ENCODE data around the gene ATG9B. TPM values are rescaled to one million over a fixed set of nuclear protein-coding genes. Genes with fewer than 3 reads are reported as not detected.

The ATG9B gene
- total and polyA plus RNA-seq, 9 of the 15 experiments (the other 6 are each of a cell fraction or from before 2014, with no cell fraction given): 0.29 to 8.0 (median 2.1) TPM

- TF ChIP-seq SAFB (IDR thresholded peaks at IDR 0.05; ENCODE audit: borderline replicate concordance, low read depth, low read length): peak; percentile 57; the same call in 1 of the 2 replicates
- TF ChIP-seq NKRF (IDR thresholded peaks at IDR 0.05; ENCODE audit: borderline replicate concordance): peak; percentile 60; the same call in 1 of the 2 replicates
- peak; percentile 56 for TF ChIP-seq FIP1L1 (IDR thresholded peaks at IDR 0.05; ENCODE audit: low read depth, low read length, poor library complexity, severe bottlenecking)
- peak; percentile 44; the same call in 1 of the 2 replicates for TF ChIP-seq NBN (IDR thresholded peaks at IDR 0.05; ENCODE audit: low read depth)
- TF ChIP-seq PRMT5 (CRISPR knock-in tag; IDR thresholded peaks at IDR 0.05): no peak
- TF ChIP-seq ZBTB11 (CRISPR knock-in tag; IDR thresholded peaks at IDR 0.05): peak in 1 of 3 experiments; percentile 24; a peak in 1 of 6 replicates
- peak; percentile 35; the same call in 1 of the 2 replicates for TF ChIP-seq TCF3 (CRISPR knock-in tag; IDR thresholded peaks at IDR 0.05)
- TF ChIP-seq CHD4 (IDR thresholded peaks at IDR 0.05; ENCODE audit: insufficient read depth, insufficient replicate concordance, low read depth, low read length, poor library complexity, severe bottlenecking): peak; percentile 38
- TF ChIP-seq MAFK (IDR thresholded peaks at IDR 0.05; ENCODE audit: low read length): peak; percentile 32; the same call in 1 of the 2 replicates
- peak; percentile 51; the same call in 1 of the 2 replicates for TF ChIP-seq SP1 (CRISPR knock-in tag; IDR thresholded peaks at IDR 0.05)
- TF ChIP-seq SMARCC2 (IDR thresholded peaks at IDR 0.05; ENCODE audit: low read depth): peak; percentile 63; the same call in 1 of the 2 replicates
- peak; percentile 47 for TF ChIP-seq ZFP36 (IDR thresholded peaks at IDR 0.05; ENCODE audit: low read depth, low read length, partially characterized antibody)
- TF ChIP-seq NFE2 (IDR thresholded peaks at IDR 0.05; ENCODE audit: low read depth): peak; percentile 86
- TF ChIP-seq NFYB (IDR thresholded peaks at IDR 0.05; ENCODE audit: extremely low read depth, insufficient read length): no peak
- TF ChIP-seq PCBP2 (IDR thresholded peaks at IDR 0.05; ENCODE audit: low read depth, low read length, poor library complexity, severe bottlenecking): no peak
- 0 out of 2 replicates have a peak, but pooled peaks have one; percentile 46 for TF ChIP-seq POLR2AphosphoS2 (IDR thresholded peaks at IDR 0.05; ENCODE audit: low read length)
Observed at GRCh38 chr7:150974468-150975391, 49.6 kb downstream of the ATG9B start (continued).
